Measurements from ENCODE around the gene DHRS12.

DHRS12 gene

DNA sequence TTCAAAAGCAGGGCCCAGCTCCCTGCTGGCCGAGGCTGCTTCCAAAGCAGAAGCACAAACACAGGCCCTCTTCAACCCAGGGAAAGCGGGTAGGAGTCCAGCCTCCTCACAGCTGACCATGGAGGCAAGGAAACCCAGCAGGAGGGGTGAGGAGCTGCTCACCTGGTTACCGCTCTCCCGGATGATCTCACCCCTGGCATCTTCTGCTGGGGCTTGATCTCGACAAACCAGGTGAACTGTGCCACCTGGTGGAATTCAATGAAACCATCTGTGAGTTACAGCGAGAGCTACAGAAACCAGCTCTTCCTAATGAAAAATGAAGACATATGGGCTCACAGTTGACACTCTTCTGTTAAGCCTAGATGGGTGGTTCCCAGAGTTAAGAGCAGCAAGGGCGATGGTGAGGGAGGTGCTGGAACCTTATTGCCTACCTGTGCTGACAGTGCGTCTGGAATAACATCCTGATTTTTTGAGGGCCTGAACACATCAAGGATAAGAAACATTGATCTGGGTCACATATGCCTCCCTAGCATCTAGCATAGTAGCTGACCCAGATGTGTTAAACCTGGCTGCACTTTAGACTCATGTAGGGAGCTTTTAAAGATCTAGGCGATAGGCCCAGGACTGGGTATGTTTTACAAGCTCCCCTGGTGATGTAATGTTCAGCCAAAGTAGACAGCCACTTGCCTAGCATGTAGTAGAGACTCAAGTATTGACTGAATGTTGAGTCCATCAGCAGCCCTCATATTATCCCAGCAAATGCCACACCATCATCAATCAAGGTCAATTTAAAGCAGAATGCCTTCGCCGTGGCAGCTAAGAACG, 6.1 kb downstream of the DHRS12 start:
- Histone ChIP-seq H3K36me3 (ENCODE audit: control insufficient read depth, insufficient read depth, low read length) (no peaks in the 10 kb centered on the region), H2BK5ac (ENCODE audit: low read length) (no peak overlapping the region), H3K4me1 (ENCODE audit: control insufficient read depth, low read depth, low read length) (peaks cover 14% of the 10 kb centered on the region), H2BK120ac (ENCODE audit: low read depth, low read length) (no peak overlapping the region), H4K8ac (ENCODE audit: low read depth, low read length) (no peak overlapping the region), H3K79me2 (ENCODE audit: control insufficient read depth, insufficient read depth, low read length) (no peaks in the 10 kb centered on the region), H3K4me3 (ENCODE audit: low read length) (no peak overlapping the region), H3K9ac (ENCODE audit: low read length) (no peak overlapping the region), H3K4ac (ENCODE audit: low read depth, low read length) (no peak overlapping the region), H3K27ac (ENCODE audit: low read depth, low read length) (no peak overlapping the region), H3K27me3 (ENCODE audit: insufficient read depth, low read length, poor library complexity) (no peaks in the 10 kb centered on the region), H3K23ac (ENCODE audit: low read length) (no peak overlapping the region), H2AK5ac (ENCODE audit: low read length) (no peak overlapping the region), H3K4me2 (ENCODE audit: low read length) (no peak overlapping the region), H2BK15ac (replicated peaks; ENCODE audit: low read depth) (no peak overlapping the region), H3K18ac (ENCODE audit: low read length) (no peak overlapping the region), H3K56ac (ENCODE audit: low read length) (peak overlapping the region; percentile 30), H4K5ac (ENCODE audit: low read length) (no peak overlapping the region), H3K79me1 (ENCODE audit: low read length) (no peaks in the 10 kb centered on the region)
- DNase-seq: peak; percentile 94
- no CpG with 5 or more reads among the region's 12 CpGs for WGBS (ENCODE audit: extremely low coverage, insufficient coverage, low lambda C conversion rate)

DNA sequence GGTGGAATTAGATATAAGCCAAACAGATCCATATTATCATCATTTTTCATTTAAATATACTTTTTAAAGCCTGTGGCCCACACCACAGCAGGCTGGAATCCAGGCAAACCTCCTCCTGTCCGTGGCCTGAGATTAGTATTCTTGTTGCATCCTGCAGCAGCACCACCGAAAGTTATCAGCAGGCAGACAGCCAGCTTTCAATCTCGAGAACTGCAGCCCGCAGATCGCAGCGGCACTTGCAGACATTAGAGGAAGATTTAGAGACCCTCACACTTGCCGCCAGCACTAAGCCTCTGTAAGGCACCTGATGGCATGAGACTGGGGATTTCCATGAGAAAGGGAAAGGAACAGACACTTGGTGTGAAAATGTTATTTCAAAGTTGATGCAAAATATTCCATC, 7.4 kb downstream of the DHRS12 start:
- no peak overlapping the region for H3K9ac ChIP-seq (ENCODE audit: low read length)
- H3K23ac ChIP-seq (ENCODE audit: low read length): no peak overlapping the region
- no peak overlapping the region for H3K18ac ChIP-seq (ENCODE audit: low read length)
- no peaks in the 10 kb centered on the region for H3K79me2 ChIP-seq (ENCODE audit: control insufficient read depth, insufficient read depth, low read length)
- no peak overlapping the region for H4K5ac ChIP-seq (ENCODE audit: low read length)
- H3K36me3 ChIP-seq (ENCODE audit: control insufficient read depth, insufficient read depth, low read length): no peaks in the 10 kb centered on the region
- no peak overlapping the region for H2BK120ac ChIP-seq (ENCODE audit: low read depth, low read length)
- no peak overlapping the region for H3K27ac ChIP-seq (ENCODE audit: low read depth, low read length)
- H3K4me3 ChIP-seq (ENCODE audit: low read length): no peak overlapping the region
- DNase-seq: no peak
- no peaks in the 10 kb centered on the region for H3K27me3 ChIP-seq (ENCODE audit: insufficient read depth, low read length, poor library complexity)
- H2BK5ac ChIP-seq (ENCODE audit: low read length): no peak overlapping the region
- H3K4me1 ChIP-seq (ENCODE audit: control insufficient read depth, low read depth, low read length): peaks cover 7% of the 10 kb centered on the region
- H4K8ac ChIP-seq (ENCODE audit: low read depth, low read length): no peak overlapping the region
- no peak overlapping the region for H3K4ac ChIP-seq (ENCODE audit: low read depth, low read length)
- no CpG with 5 or more reads among the region's 7 CpGs for WGBS (ENCODE audit: extremely low coverage, insufficient coverage, low lambda C conversion rate)
- H3K4me2 ChIP-seq (ENCODE audit: low read length): no peak overlapping the region
- H3K56ac ChIP-seq (ENCODE audit: low read length): no peak overlapping the region
- no peaks in the 10 kb centered on the region for H3K79me1 ChIP-seq (ENCODE audit: low read length)
- no peak overlapping the region for H2BK15ac ChIP-seq (replicated peaks; ENCODE audit: low read depth)
- H2AK5ac ChIP-seq (ENCODE audit: low read length): no peak overlapping the region

DNA sequence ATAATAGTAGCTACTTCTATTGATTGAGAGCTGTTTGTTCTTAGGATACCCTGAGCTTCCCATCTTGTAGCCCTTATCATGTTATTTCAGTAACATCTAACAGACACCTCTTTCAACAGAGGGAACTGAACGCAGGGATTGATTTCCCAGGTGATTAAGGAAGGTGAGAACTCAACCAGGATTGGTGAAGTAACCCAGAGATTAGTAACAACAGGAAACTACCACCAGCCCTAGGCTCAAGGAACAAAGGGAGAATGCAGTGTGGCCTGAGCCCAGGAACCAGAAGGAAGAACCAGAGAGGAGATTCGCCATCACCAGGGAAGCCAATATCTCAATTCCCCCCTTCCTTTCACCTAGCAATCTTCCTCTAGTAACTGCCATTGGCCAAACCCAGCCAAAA, 8.5 kb downstream of the DHRS12 start:
- Histone ChIP-seq H4K5ac (ENCODE audit: low read length) (no peak overlapping the region), H3K27ac (ENCODE audit: low read depth, low read length) (no peak overlapping the region), H3K4me3 (ENCODE audit: low read length) (no peak overlapping the region), H3K4me1 (ENCODE audit: control insufficient read depth, low read depth, low read length) (peaks cover 7% of the 10 kb centered on the region), H3K56ac (ENCODE audit: low read length) (no peak overlapping the region), H4K8ac (ENCODE audit: low read depth, low read length) (no peak overlapping the region), H3K36me3 (ENCODE audit: control insufficient read depth, insufficient read depth, low read length) (no peaks in the 10 kb centered on the region), H3K4me2 (ENCODE audit: low read length) (no peak overlapping the region), H3K79me1 (ENCODE audit: low read length) (no peaks in the 10 kb centered on the region), H3K23ac (ENCODE audit: low read length) (no peak overlapping the region), H2BK120ac (ENCODE audit: low read depth, low read length) (no peak overlapping the region), H2AK5ac (ENCODE audit: low read length) (no peak overlapping the region), H3K4ac (ENCODE audit: low read depth, low read length) (no peak overlapping the region), H2BK5ac (ENCODE audit: low read length) (no peak overlapping the region), H3K79me2 (ENCODE audit: control insufficient read depth, insufficient read depth, low read length) (no peaks in the 10 kb centered on the region), H3K27me3 (ENCODE audit: insufficient read depth, low read length, poor library complexity) (no peaks in the 10 kb centered on the region), H2BK15ac (replicated peaks; ENCODE audit: low read depth) (no peak overlapping the region), H3K9ac (ENCODE audit: low read length) (no peak overlapping the region), H3K18ac (ENCODE audit: low read length) (no peak overlapping the region)
- peak; percentile 83 for DNase-seq
- WGBS (ENCODE audit: extremely low coverage, insufficient coverage, low lambda C conversion rate): no CpG with 5 or more reads among the region's 2 CpGs

GRCh38 chr13:51794964-51795363, 9.0 kb downstream of the DHRS12 start:
- no peaks in the 10 kb centered on the region for H3K79me2 ChIP-seq (ENCODE audit: control insufficient read depth, insufficient read depth, low read length)
- no peaks in the 10 kb centered on the region for H3K79me1 ChIP-seq (ENCODE audit: low read length)
- H2BK15ac ChIP-seq (replicated peaks; ENCODE audit: low read depth): no peak overlapping the region
- H3K4me1 ChIP-seq (ENCODE audit: control insufficient read depth, low read depth, low read length): peaks cover 6% of the 10 kb centered on the region
- H3K4me3 ChIP-seq (ENCODE audit: low read length): no peak overlapping the region
- no peak overlapping the region for H3K4ac ChIP-seq (ENCODE audit: low read depth, low read length)
- H2BK120ac ChIP-seq (ENCODE audit: low read depth, low read length): no peak overlapping the region
- H4K8ac ChIP-seq (ENCODE audit: low read depth, low read length): no peak overlapping the region
- H3K23ac ChIP-seq (ENCODE audit: low read length): no peak overlapping the region
- no peaks in the 10 kb centered on the region for H3K27me3 ChIP-seq (ENCODE audit: insufficient read depth, low read length, poor library complexity)
- H3K4me2 ChIP-seq (ENCODE audit: low read length): no peak overlapping the region
- peak overlapping the region; percentile 65 for H2AK5ac ChIP-seq (ENCODE audit: low read length)
- WGBS (ENCODE audit: extremely low coverage, insufficient coverage, low lambda C conversion rate): no CpG with 5 or more reads among the region's 4 CpGs
- H2BK5ac ChIP-seq (ENCODE audit: low read length): no peak overlapping the region
- H3K56ac ChIP-seq (ENCODE audit: low read length): no peak overlapping the region
- no peak overlapping the region for H3K9ac ChIP-seq (ENCODE audit: low read length)
- H3K36me3 ChIP-seq (ENCODE audit: control insufficient read depth, insufficient read depth, low read length): no peaks in the 10 kb centered on the region
- no peak overlapping the region for H3K27ac ChIP-seq (ENCODE audit: low read depth, low read length)
- H3K18ac ChIP-seq (ENCODE audit: low read length): no peak overlapping the region
- no peak overlapping the region for H4K5ac ChIP-seq (ENCODE audit: low read length)
- DNase-seq: no peak

DNA sequence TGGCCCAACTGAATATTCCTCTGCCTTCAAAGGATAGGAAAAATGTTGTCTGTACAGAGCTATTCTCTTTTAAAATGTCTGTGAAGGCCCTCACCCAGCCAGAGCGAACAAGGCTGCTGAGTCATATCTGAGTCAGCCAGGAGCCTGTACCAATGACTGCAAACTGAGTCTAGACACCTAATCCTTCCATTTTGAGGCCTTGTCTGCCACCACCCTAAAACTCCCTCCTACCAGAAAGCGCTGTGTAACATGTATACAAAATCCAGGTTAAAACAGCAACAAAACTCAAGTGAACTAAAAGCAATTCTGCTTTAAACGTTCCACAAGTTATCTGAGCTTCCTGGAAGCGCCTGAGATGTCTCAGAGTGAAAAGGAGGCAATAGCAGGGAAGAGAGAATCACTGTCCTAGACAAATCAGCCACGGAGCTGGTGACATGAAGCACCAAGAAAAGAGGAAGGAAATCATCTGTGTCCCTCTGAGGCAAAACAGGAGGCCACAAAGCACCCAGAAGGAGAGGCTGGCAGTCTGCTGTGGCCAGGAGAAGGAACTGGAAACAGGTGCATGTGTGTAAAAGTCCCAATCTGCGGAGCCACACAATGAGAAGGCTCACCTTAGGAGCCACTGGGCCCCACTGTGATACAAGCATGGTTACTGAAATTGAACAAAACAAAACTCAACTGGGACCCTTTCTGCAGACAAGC, 10.2 kb downstream of the DHRS12 start:
- Histone ChIP-seq H3K56ac (ENCODE audit: low read length) (no peak overlapping the region), H3K23ac (ENCODE audit: low read length) (no peak overlapping the region), H3K27ac (ENCODE audit: low read depth, low read length) (no peak overlapping the region), H3K4ac (ENCODE audit: low read depth, low read length) (no peak overlapping the region), H3K79me2 (ENCODE audit: control insufficient read depth, insufficient read depth, low read length) (no peaks in the 10 kb centered on the region), H3K18ac (ENCODE audit: low read length) (no peak overlapping the region), H3K4me1 (ENCODE audit: control insufficient read depth, low read depth, low read length) (peaks cover 4% of the 10 kb centered on the region), H3K4me3 (ENCODE audit: low read length) (no peak overlapping the region), H3K79me1 (ENCODE audit: low read length) (no peaks in the 10 kb centered on the region), H3K9ac (ENCODE audit: low read length) (no peak overlapping the region), H2BK120ac (ENCODE audit: low read depth, low read length) (no peak overlapping the region), H4K5ac (ENCODE audit: low read length) (no peak overlapping the region), H2BK5ac (ENCODE audit: low read length) (no peak overlapping the region), H3K27me3 (ENCODE audit: insufficient read depth, low read length, poor library complexity) (no peaks in the 10 kb centered on the region), H4K8ac (ENCODE audit: low read depth, low read length) (no peak overlapping the region), H2BK15ac (replicated peaks; ENCODE audit: low read depth) (no peak overlapping the region), H3K36me3 (ENCODE audit: control insufficient read depth, insufficient read depth, low read length) (no peaks in the 10 kb centered on the region), H3K4me2 (ENCODE audit: low read length) (no peak overlapping the region), H2AK5ac (ENCODE audit: low read length) (no peak overlapping the region)
- no CpG with 5 or more reads among the region's 6 CpGs for WGBS (ENCODE audit: extremely low coverage, insufficient coverage, low lambda C conversion rate)
- DNase-seq: peak; percentile 47

Data from mesendoderm (in vitro differentiated cells).